GM23338 (cell line): ENCODE measurements around the gene TMEM127. TPM values are rescaled to one million over a fixed set of nuclear protein-coding genes. Genes with fewer than 3 reads are reported as not detected.

Source experiments
- ATAC-seq: fragments of 200-7000 bp; cut with Tn5 transposase; 3 replicates; pipeline ENCODE4 v1.9.1; 2020
- DNase-seq: peaks from one replicate; pipeline ENCODE4 v3.0.0-alpha.2; 2015; ENCODE audit warnings: low spot score
- H2AFZ ChIP-seq: fragments of 200-600 bp; sonication (generic); 2 replicates; pipeline ENCODE4 v1.8.0; 2016; ENCODE audit warnings: antibody characterized with exemption, mild to moderate bottlenecking, moderate library complexity
- H3F3A ChIP-seq: fragments of 200-600 bp; sonication (generic); replicated peaks from 2 replicates; pipeline ENCODE4 v1.8.0; 2017; ENCODE audit warnings: antibody characterized with exemption, mixed run types, low read depth
- H3K27ac ChIP-seq: fragments of 200-600 bp; sonication (generic); 2 replicates; pipeline ENCODE4 v1.6.1; 2016; ENCODE audit warnings: low read depth
- H3K27me3 ChIP-seq: fragments of 200-600 bp; sonication (generic); 2 replicates; pipeline ENCODE4 v1.8.0; 2016; ENCODE audit warnings: mild to moderate bottlenecking, mixed run types, moderate library complexity; ENCODE audit not compliant: insufficient read depth
- H3K36me3 ChIP-seq: fragments of 200-600 bp; sonication (generic); 2 replicates; pipeline ENCODE4 v1.8.0; 2016; ENCODE audit warnings: mild to moderate bottlenecking; ENCODE audit not compliant: insufficient read depth
- H3K4me1 ChIP-seq: fragments of 200-600 bp; sonication (generic); 2 replicates; pipeline ENCODE4 v1.8.0; 2016; ENCODE audit warnings: mild to moderate bottlenecking, moderate library complexity; ENCODE audit not compliant: insufficient read depth
- H3K4me2 ChIP-seq: fragments of 200-600 bp; sonication (generic); 2 replicates; pipeline ENCODE4 v1.7.1; 2017; ENCODE audit warnings: mixed run types
- H3K4me3 ChIP-seq: fragments of 200-600 bp; sonication (generic); 2 replicates; pipeline ENCODE4 v1.6.1; 2016; ENCODE audit warnings: mixed run types
- H3K79me2 ChIP-seq: fragments of 200-600 bp; sonication (generic); replicated peaks from 2 replicates; pipeline ENCODE4 v1.8.0; 2017; ENCODE audit warnings: mild to moderate bottlenecking; ENCODE audit not compliant: insufficient read depth
- H3K9me2 ChIP-seq: fragments of 200-600 bp; sonication (generic); 2 replicates; pipeline ENCODE4 v1.8.0; 2017; ENCODE audit not compliant: insufficient read depth
- H4K20me1 ChIP-seq: fragments of 200-600 bp; sonication (generic); replicated peaks from 2 replicates; pipeline ENCODE4 v1.8.0; 2017; ENCODE audit warnings: mild to moderate bottlenecking; ENCODE audit not compliant: insufficient read depth
- H3K27ac Mint-ChIP-seq: 2 replicates; pipeline ENCODE4 v1.8.0; 2020; ENCODE audit warnings: inconsistent platforms, mild to moderate bottlenecking, moderate library complexity, mixed read lengths
- H3K27me3 Mint-ChIP-seq: 3 replicates; pipeline ENCODE4 v1.8.0; 2022; ENCODE audit warnings: low read depth, mild to moderate bottlenecking, moderate library complexity, mixed read lengths, inconsistent platforms; ENCODE audit not compliant: insufficient read depth, poor library complexity
- H3K36me3 Mint-ChIP-seq: 3 replicates; pipeline ENCODE4 v1.8.0; 2021; ENCODE audit warnings: low read depth, mild to moderate bottlenecking, inconsistent platforms, moderate library complexity, mixed read lengths
- H3K4me1 Mint-ChIP-seq: 3 replicates; pipeline ENCODE4 v1.8.0; 2020; ENCODE audit warnings: mild to moderate bottlenecking, inconsistent platforms, mixed read lengths
- H3K4me3 Mint-ChIP-seq: 3 replicates; pipeline ENCODE4 v1.8.0; 2021; ENCODE audit warnings: moderate library complexity, mild to moderate bottlenecking, inconsistent platforms, mixed read lengths
- H3K9me3 Mint-ChIP-seq: 3 replicates; pipeline ENCODE4 v1.8.0; 2020; ENCODE audit warnings: moderate library complexity, mild to moderate bottlenecking, inconsistent platforms, mixed read lengths
- CREB1 ChIP-seq: fragments of 250-450 bp; sonication (Bioruptor Pico); IDR thresholded peaks from 2 replicates; pipeline ENCODE4 v1.5.0; 2020; ENCODE audit warnings: low read depth, mild to moderate bottlenecking, moderate library complexity
- EZH2 ChIP-seq: fragments of 200-600 bp; sonication (generic); IDR thresholded peaks from one replicate; pipeline ENCODE4 v1.8.0; 2017; ENCODE audit warnings: antibody characterized with exemption, mild to moderate bottlenecking, low read depth; ENCODE audit not compliant: unreplicated experiment
- EZH2phosphoT487 ChIP-seq: fragments of 200-600 bp; sonication (generic); IDR thresholded peaks from one replicate; pipeline ENCODE4 v1.8.1; 2018; ENCODE audit warnings: antibody characterized with exemption; ENCODE audit not compliant: unreplicated experiment
- JUNB ChIP-seq: IDR thresholded peaks from one replicate; pipeline ENCODE4 v1.6.1; 2016; ENCODE audit warnings: antibody characterized with exemption; ENCODE audit not compliant: unreplicated experiment
- NANOG ChIP-seq: IDR thresholded peaks from 2 replicates; pipeline ENCODE4 v1.6.1; 2016; ENCODE audit warnings: antibody characterized with exemption, borderline replicate concordance
- POLR2AphosphoS5 ChIP-seq: IDR thresholded peaks from 2 replicates; pipeline ENCODE4 v1.6.1; 2016; ENCODE audit warnings: antibody characterized with exemption, low read depth
- STAT1 ChIP-seq: IDR thresholded peaks from one replicate; pipeline ENCODE4 v1.6.1; 2016; ENCODE audit warnings: antibody characterized with exemption; ENCODE audit not compliant: unreplicated experiment
- ZNF114 ChIP-seq: fragments of 250-450 bp; sonication (Bioruptor Pico); IDR thresholded peaks from 2 replicates; pipeline ENCODE4 v1.5.0; 2020; ENCODE audit warnings: mild to moderate bottlenecking, moderate library complexity
- ZNF331 ChIP-seq: fragments of 250-450 bp; sonication (Bioruptor Pico); IDR thresholded peaks from 2 replicates; pipeline ENCODE4 v1.5.0; 2020; ENCODE audit warnings: low read depth, mild to moderate bottlenecking, moderate library complexity
- polyA plus RNA-seq: library from polyadenylated mRNA; unstranded; fragments of >200 nt; fragmentation: Nextera tagmentation; extraction: Ambion mirVana; gene quantifications from 2 replicates; pipeline ENCODE4 v1.2.1, GENCODE V29; 2016
- total RNA-seq: library from RNA; depleted of rRNA; stranded (reverse); fragments of >200 nt; shearing (Covaris generic); gene quantifications from 2 replicates; pipeline ENCODE4 v1.2.3, GENCODE V29; 2014
- TF ChIP-seq, protein P1 (sequence below): fragments of 250-450 bp; sonication (Bioruptor Pico); IDR thresholded peaks from 2 replicates; pipeline ENCODE4 v1.5.0; 2020; ENCODE audit warnings: mild to moderate bottlenecking, moderate library complexity
- TF ChIP-seq, protein P2 (sequence below): IDR thresholded peaks from one replicate; pipeline ENCODE4 v1.6.1; 2018; ENCODE audit warnings: antibody characterized with exemption; ENCODE audit not compliant: unreplicated experiment
- TF ChIP-seq, protein P3 (sequence below): IDR thresholded peaks from 2 replicates; pipeline ENCODE4 v1.6.1; 2016; ENCODE audit warnings: antibody characterized with exemption
- TF ChIP-seq, protein P4 (sequence below), 2 experiments: fragments of 200-600 bp in 1 of 2; sonication (generic) in 1 of 2; conservative IDR thresholded peaks; 2 replicates each; pipeline versions ENCODE4 v1.5.1 to v1.6.1; 2016 to 2017; ENCODE audit warnings: antibody characterized with exemption in 2 of 2, low read depth in 2 of 2, mild to moderate bottlenecking in 2 of 2, moderate library complexity in 1 of 2

The TMEM127 gene
- total and polyA plus RNA-seq, 2 experiments from 2014 or later: 4.9 to 19.9 TPM

DNA sequence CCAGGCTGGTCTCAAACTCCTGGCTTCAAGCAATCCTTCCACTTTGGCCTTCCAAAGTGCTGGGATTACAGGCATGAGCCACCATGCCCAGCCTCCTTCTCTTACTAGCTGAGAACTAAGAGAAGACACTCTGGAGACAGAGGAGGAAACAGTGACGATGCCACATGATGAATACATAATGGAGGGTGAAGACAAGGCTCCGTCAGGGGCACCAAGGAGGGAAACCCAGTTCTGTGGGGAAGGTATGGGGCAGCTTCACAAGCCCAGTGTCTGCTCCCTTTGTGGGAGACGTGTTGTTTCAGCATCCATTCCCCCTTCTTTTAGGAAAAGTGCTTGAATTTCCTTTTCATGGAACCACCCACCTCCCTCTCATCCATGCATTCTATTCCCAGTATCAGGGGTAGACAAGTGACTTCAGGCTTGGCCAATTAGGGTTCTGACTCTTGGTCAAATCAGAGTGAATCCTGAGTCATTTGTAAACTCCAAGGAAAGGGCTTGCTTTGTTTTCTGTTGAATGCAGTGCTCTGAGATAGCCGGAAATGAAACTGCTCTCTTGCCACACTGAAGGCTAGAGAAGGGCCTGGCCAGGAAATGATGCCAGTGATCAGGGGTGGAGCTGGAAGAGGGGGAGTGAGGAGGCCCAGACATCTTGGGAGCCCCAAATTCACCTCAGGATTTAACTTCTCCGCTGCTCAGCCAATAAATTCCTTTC, 23.7 kb downstream of the TMEM127 start:
- Histone ChIP-seq H3F3A (no peaks in the 10 kb centered on the region), H4K20me1 (no peaks in the 10 kb centered on the region), H3K27me3 (no peaks in the 10 kb centered on the region), H3K27ac (no peak overlapping the region), H3K4me2 (no peak overlapping the region), H3K4me3 (no peak overlapping the region), H3K79me2 (no peaks in the 10 kb centered on the region), H3K4me1 (no peaks in the 10 kb centered on the region; the same call in 1 of the 2 replicates), H3K9me2 (no peaks in the 10 kb centered on the region; the same call in 1 of the 2 replicates), H3K36me3 (no peaks in the 10 kb centered on the region), H2AFZ (no peak overlapping the region)
- Mint-ChIP-seq H3K27me3 (peaks cover 4% of the 10 kb centered on the region), H3K27ac (peak overlapping the region; percentile 72), H3K4me3 (no peak overlapping the region), H3K36me3 (peaks cover 3% of the 10 kb centered on the region; the same call in 2 of the 3 replicates), H3K9me3 (no peaks in the 10 kb centered on the region; the same call in 1 of the 3 replicates), H3K4me1 (peaks cover 15% of the 10 kb centered on the region)
- DNase-seq (peak; percentile 20), ATAC-seq (no peak)
- TF ChIP-seq, protein P1, sequence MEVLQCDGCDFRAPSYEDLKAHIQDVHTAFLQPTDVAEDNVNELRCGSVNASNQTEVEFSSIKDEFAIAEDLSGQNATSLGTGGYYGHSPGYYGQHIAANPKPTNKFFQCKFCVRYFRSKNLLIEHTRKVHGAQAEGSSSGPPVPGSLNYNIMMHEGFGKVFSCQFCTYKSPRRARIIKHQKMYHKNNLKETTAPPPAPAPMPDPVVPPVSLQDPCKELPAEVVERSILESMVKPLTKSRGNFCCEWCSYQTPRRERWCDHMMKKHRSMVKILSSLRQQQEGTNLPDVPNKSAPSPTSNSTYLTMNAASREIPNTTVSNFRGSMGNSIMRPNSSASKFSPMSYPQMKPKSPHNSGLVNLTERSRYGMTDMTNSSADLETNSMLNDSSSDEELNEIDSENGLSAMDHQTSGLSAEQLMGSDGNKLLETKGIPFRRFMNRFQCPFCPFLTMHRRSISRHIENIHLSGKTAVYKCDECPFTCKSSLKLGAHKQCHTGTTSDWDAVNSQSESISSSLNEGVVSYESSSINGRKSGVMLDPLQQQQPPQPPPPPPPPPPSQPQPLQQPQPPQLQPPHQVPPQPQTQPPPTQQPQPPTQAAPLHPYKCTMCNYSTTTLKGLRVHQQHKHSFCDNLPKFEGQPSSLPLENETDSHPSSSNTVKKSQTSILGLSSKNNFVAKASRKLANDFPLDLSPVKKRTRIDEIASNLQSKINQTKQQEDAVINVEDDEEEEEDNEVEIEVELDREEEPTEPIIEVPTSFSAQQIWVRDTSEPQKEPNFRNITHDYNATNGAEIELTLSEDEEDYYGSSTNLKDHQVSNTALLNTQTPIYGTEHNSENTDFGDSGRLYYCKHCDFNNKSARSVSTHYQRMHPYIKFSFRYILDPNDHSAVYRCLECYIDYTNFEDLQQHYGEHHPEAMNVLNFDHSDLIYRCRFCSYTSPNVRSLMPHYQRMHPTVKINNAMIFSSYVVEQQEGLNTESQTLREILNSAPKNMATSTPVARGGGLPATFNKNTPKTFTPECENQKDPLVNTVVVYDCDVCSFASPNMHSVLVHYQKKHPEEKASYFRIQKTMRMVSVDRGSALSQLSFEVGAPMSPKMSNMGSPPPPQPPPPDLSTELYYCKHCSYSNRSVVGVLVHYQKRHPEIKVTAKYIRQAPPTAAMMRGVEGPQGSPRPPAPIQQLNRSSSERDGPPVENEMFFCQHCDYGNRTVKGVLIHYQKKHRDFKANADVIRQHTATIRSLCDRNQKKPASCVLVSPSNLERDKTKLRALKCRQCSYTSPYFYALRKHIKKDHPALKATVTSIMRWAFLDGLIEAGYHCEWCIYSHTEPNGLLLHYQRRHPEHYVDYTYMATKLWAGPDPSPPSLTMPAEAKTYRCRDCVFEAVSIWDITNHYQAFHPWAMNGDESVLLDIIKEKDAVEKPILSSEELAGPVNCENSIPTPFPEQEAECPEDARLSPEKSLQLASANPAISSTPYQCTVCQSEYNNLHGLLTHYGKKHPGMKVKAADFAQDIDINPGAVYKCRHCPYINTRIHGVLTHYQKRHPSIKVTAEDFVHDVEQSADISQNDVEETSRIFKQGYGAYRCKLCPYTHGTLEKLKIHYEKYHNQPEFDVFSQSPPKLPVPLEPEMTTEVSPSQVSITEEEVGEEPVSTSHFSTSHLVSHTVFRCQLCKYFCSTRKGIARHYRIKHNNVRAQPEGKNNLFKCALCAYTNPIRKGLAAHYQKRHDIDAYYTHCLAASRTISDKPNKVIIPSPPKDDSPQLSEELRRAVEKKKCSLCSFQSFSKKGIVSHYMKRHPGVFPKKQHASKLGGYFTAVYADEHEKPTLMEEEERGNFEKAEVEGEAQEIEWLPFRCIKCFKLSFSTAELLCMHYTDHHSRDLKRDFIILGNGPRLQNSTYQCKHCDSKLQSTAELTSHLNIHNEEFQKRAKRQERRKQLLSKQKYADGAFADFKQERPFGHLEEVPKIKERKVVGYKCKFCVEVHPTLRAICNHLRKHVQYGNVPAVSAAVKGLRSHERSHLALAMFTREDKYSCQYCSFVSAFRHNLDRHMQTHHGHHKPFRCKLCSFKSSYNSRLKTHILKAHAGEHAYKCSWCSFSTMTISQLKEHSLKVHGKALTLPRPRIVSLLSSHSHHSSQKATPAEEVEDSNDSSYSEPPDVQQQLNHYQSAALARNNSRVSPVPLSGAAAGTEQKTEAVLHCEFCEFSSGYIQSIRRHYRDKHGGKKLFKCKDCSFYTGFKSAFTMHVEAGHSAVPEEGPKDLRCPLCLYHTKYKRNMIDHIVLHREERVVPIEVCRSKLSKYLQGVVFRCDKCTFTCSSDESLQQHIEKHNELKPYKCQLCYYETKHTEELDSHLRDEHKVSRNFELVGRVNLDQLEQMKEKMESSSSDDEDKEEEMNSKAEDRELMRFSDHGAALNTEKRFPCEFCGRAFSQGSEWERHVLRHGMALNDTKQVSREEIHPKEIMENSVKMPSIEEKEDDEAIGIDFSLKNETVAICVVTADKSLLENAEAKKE (CRISPR knock-in tag): no peak
- no peak for TF ChIP-seq STAT1
- TF ChIP-seq JUNB: no peak
- TF ChIP-seq, protein P2, sequence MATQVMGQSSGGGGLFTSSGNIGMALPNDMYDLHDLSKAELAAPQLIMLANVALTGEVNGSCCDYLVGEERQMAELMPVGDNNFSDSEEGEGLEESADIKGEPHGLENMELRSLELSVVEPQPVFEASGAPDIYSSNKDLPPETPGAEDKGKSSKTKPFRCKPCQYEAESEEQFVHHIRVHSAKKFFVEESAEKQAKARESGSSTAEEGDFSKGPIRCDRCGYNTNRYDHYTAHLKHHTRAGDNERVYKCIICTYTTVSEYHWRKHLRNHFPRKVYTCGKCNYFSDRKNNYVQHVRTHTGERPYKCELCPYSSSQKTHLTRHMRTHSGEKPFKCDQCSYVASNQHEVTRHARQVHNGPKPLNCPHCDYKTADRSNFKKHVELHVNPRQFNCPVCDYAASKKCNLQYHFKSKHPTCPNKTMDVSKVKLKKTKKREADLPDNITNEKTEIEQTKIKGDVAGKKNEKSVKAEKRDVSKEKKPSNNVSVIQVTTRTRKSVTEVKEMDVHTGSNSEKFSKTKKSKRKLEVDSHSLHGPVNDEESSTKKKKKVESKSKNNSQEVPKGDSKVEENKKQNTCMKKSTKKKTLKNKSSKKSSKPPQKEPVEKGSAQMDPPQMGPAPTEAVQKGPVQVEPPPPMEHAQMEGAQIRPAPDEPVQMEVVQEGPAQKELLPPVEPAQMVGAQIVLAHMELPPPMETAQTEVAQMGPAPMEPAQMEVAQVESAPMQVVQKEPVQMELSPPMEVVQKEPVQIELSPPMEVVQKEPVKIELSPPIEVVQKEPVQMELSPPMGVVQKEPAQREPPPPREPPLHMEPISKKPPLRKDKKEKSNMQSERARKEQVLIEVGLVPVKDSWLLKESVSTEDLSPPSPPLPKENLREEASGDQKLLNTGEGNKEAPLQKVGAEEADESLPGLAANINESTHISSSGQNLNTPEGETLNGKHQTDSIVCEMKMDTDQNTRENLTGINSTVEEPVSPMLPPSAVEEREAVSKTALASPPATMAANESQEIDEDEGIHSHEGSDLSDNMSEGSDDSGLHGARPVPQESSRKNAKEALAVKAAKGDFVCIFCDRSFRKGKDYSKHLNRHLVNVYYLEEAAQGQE: no peak
- TF ChIP-seq, protein P3, sequence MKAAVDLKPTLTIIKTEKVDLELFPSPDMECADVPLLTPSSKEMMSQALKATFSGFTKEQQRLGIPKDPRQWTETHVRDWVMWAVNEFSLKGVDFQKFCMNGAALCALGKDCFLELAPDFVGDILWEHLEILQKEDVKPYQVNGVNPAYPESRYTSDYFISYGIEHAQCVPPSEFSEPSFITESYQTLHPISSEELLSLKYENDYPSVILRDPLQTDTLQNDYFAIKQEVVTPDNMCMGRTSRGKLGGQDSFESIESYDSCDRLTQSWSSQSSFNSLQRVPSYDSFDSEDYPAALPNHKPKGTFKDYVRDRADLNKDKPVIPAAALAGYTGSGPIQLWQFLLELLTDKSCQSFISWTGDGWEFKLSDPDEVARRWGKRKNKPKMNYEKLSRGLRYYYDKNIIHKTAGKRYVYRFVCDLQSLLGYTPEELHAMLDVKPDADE: no peak
- TF ChIP-seq NANOG: no peak
- TF ChIP-seq, protein P4, sequence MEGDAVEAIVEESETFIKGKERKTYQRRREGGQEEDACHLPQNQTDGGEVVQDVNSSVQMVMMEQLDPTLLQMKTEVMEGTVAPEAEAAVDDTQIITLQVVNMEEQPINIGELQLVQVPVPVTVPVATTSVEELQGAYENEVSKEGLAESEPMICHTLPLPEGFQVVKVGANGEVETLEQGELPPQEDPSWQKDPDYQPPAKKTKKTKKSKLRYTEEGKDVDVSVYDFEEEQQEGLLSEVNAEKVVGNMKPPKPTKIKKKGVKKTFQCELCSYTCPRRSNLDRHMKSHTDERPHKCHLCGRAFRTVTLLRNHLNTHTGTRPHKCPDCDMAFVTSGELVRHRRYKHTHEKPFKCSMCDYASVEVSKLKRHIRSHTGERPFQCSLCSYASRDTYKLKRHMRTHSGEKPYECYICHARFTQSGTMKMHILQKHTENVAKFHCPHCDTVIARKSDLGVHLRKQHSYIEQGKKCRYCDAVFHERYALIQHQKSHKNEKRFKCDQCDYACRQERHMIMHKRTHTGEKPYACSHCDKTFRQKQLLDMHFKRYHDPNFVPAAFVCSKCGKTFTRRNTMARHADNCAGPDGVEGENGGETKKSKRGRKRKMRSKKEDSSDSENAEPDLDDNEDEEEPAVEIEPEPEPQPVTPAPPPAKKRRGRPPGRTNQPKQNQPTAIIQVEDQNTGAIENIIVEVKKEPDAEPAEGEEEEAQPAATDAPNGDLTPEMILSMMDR (conservative IDR thresholded peaks at IDR 0.05; ENCODE audit: low read depth in 2 of 2): no peak
- TF ChIP-seq ZNF114 (CRISPR knock-in tag): no peak
- no peak for TF ChIP-seq EZH2phosphoT487
- TF ChIP-seq ZNF331: no peak
- TF ChIP-seq EZH2: no peak
- TF ChIP-seq POLR2AphosphoS5: no peak
- no peak for TF ChIP-seq CREB1 (CRISPR knock-in tag)
